GM11168 (cell line): ENCODE results near the gene OSBPL1A.

ENCODE experiments used
- in situ Hi-C: fragments of 300-500 bp; cut with MboI; formaldehyde crosslinking; loops from one replicate; pipeline ENCODE4 v1.12.0; 2022; ENCODE audit warnings: low sequenced_read_pairs; ENCODE audit not compliant: unreplicated experiment

Gene OSBPL1A

DNA sequence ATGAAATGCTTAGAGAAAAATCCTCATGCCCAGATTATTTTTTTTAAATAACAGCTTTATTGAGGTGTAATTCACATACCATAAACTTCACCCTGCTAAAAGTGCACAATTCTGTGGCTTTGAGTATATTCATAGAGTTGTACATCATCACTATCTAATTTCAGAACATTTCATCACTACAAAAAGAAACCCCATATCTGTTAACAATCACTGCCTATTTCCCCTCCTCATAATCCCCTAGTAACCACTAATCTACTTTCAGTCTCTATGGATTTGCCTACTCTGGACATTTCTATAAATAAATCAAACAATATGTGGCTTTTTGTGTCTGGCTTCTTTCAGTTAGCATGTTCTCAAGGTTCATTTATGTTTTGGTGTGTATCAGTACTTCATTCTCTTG lies 51.4 kb downstream of the OSBPL1A start:
- in situ Hi-C loops: no loop called here

- in situ Hi-C loops: no loop called here
These were observed 53.1 kb downstream of the OSBPL1A start for GRCh38 chr18:24344509-24344908.

DNA sequence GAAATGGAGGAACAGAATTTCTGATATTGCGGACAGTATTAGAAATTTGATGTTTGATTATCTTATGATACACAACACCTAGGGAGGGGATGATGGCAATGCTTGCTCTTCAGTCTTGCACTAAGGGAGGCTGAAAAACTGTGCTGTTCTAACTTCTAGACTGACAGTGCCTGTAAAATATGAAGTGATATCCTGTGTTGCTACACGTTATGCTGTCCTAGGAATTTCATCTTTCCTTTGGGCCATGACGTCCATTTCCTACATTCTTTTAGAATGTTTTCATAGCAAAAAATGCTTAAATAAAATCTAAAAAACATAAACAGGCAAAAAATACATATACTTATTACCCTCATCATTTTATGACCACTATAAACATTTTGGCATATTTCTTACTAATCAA lies 55.3 kb downstream of the OSBPL1A start:
- in situ Hi-C loops: no loop called here

DNA sequence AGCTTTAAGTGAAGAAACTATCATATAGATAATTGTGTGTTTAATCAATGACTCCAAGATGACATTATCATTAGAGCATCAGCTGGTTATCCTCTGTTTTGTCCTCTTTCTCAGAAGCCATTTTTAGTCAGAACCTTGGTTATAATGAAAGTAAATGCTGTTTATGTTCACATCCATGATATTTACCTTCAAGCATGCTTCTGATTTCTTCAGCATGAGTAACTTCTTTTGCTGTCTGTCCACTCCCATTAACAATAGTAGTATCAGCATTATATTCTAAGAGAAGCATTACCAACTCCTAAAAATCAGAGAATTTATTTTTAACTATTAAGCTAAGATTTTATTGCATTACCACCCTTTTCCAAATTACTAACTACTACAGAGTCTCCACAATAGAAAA lies 56.3 kb downstream of the OSBPL1A start:
- in situ Hi-C loops: no loop called here

DNA sequence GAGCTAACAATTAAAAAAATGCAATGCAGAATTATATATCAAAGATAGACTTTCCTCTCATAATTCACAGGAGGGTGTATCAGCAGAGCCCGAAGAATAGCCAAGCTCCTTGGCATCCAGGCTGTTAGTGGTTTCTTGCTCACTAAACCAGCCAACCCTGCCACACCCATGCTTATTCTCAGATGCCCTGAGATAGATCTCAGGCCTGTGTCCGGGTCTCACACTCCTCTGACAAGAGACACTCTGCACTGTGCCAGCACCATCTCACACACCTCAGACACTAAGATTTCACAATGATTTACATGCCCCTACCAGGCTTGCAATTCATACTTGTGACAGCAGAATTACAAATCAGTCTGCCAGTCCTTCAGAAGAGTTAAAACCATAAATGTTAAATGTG lies 64.5 kb downstream of the OSBPL1A start:
- in situ Hi-C loops: no loop called here

DNA sequence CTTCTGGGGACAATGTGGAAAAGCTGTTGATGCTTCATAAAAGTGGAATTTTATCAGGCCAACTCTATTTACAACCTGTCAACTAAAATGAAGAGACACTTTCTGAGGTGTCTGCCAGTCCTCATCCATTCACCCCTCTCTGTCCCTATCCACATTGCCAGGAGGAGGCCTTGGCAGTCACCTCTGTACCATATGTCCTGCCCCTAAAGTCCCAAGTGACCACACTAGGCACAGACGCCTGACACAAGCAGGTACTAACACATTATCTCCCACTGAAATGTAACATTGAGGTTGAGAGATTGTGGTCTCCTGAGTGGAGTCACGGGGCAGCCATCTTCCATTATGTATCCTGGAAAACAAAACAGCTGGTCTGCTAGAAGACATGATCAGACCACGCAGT lies 71.4 kb downstream of the OSBPL1A start:
- in situ Hi-C loops: no loop called here

GRCh38 chr18:24322584-24323136 lies 75.0 kb downstream of the OSBPL1A start:
- in situ Hi-C loops: no loop called here

GRCh38 chr18:24321071-24321470 lies 76.6 kb downstream of the OSBPL1A start:
- in situ Hi-C loops: no loop called here

DNA sequence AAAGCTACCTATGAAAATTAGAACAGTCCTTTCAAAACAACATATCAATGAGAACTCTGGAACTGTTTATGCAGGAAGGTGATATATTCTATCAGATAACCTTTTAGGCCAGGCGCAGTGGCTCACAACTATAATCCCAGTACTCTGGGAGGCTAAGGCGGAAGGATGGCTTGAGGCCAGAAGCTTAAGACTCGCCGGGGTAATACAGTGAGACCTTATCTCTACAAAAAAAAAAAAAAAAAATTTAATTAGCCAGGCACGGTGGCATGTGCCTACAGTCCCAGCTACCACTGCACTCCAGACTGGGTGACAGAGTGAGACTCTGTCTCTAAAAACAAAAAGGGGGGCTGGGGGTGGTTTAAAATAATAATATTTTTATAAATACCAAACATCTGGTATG lies 77.9 kb downstream of the OSBPL1A start:
- in situ Hi-C loops: no loop called here

DNA sequence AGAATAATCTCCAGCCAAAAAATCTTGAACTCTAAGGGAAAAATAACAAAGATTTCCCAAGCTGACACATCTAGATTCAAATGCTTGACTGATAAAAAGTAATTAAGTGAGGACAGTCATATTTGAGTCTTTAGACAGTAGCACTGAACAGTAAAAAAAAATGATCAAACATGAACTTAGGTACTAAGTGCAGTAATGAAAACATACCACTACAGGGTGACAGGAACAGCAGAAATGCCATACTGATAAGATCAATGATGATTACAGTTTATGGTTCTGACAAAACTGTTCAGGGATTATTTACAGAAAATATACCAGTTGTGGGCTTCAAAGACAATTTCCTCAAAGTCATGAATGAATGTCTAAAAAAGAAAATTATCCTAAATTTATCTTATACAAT lies 80.3 kb downstream of the OSBPL1A start:
- in situ Hi-C loops: no loop called here

DNA sequence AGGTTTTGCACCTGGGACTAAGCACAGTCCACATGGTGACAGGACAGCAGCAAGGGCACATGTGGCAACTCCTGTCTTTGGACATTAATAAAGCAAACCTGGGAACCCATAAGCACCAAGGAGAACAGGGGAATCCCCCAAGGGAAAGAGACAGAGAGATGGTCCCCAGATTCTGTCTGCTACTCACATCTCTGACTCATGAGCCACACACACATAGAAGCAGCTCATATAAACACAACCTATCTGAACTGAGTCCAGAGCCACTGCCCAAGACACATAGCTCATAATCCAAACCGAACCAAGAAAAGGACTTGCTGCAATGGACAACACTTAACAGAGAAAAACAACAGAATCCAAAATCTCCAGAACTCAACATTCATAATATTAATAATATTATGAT lies 82.5 kb downstream of the OSBPL1A start:
- in situ Hi-C loops: no loop called here

- in situ Hi-C loops: no loop called here
These were observed 91.4 kb downstream of the OSBPL1A start for GRCh38 chr18:24306201-24306600.

- in situ Hi-C loops: no loop called here
These were observed 96.9 kb downstream of the OSBPL1A start for GRCh38 chr18:24300703-24301102.

DNA sequence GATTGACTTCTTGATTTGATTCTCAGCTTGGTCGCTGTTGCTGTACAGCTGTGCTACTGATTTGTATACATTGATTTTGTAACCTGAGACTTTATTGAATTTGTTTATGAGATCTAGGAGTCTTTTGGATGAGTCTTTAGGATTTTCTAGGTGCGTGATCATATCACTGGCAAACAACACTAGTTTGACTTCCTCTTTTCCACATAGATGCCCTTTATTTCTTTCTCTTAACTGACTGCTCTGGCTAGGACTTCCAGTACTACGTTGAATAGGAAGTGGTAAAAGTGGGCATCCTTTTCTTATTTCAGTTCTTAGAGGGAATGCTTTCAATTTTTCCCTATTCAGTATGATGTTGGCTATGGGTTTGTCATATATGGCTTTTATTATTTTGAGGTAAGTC lies 101.3 kb downstream of the OSBPL1A start:
- in situ Hi-C loops: no loop called here

- in situ Hi-C loops: no loop called here
These were observed 104.4 kb downstream of the OSBPL1A start for GRCh38 chr18:24293254-24293653.

DNA sequence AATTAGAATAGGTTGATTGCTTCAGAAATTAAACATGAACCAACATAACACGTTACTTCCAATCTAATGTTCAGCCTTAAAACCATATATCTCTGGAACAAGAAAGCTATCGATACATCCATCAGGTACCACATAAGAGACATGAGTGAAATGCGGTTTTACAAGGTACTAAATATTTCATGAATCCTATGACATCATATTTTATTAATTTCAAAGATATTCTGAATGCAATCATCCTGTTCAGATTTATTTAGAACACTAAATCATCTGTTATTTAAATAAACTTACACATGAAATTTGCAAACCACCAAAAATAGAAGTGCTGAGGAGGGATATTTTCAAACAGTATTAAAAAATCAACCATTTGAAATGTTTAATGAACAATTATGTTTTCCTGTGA lies 119.0 kb downstream of the OSBPL1A start:
- in situ Hi-C loops: no loop called here

DNA sequence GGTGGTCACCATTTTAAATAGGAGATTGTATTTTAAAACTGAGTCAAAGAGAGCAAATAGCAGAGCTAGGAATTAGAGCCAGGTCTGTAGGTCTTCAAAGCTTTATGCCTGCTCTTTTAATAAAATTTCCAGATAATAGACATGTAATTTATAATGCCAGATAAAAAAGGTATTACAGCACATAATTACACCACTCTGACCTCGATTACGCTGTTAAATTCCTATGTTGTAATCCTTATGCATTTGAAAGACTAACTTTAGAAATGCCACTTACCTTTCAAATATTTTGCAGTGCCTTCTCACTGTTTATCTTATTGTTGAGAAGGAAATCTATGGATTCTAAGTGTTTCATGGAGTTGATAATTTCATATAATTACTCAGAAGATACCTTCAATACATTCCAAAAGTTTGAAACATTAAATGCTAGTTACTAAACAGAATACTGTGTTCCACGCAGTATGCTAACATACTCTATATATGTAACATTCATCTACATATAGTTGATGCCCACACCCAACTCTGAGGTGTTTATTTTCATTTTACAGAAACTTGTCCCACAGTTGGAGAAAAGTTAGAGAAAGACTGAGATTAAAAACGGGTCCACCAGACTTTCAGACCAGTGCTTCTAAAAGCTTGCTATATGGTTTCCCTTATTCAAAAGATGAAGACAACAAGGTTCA lies 120.0 kb downstream of the OSBPL1A start:
- in situ Hi-C loops: no loop called here

DNA sequence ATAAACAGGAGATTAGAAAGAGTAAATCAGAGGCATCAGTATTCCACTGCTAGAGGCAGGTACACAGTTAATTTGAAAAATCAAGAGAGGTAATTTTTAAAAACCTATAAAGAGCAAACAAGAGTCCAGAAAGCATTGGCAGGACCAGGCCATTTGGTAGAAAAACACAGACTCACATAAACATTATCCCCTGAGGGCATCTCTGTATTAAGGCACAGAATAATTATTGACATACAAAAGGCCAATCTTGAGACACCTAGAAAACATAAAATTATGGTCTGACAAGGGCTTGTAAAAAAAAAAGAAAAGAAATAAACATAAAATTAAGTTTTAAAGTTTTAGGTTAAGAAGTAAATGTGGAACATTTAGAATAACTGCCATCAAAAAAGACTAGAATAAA lies 120.6 kb downstream of the OSBPL1A start:
- in situ Hi-C loops: no loop called here

DNA sequence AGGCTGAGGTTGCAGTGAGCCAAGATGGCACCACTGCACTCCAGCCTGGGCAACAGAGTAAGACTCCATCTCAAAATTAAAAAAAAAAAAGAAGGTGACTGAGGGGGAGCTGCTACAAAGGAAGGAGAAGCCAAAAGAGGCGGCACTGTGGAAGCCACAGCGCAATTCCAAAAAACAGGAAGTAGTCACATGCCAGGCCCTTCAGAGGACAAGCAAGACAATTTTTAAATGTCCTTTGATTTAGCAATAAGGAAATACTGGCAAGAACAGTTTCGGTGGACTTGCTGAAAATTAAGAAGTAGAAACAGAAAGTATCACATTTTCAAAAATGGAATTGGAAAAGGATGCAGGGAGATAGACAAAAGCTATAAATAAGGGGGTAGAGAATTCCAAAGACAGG lies 122.8 kb downstream of the OSBPL1A start:
- in situ Hi-C loops: no loop called here

DNA sequence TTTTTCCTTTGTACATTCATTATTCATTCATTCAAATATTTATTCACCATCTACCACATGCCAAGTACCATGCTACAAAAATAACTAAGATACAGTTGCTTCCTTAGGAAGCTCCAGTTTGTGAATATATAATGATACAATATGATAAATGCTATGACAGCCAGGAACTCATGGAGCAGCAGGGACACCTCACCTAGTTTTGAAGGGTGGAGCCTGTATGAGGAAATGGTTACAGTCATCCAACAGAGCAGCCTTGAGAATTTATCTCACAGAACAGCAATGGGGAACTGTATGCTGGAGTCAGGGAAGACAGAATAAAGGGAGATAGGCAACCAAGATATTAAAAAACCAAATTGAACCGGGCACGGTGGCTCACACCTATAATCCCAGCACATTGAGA lies 124.0 kb downstream of the OSBPL1A start:
- in situ Hi-C loops: no loop called here

GRCh38 chr18:24272229-24272525 lies 125.4 kb downstream of the OSBPL1A start:
- in situ Hi-C loops: no loop called here

GRCh38 chr18:24271381-24272228 lies 126.0 kb downstream of the OSBPL1A start:
- in situ Hi-C loops: no loop called here
